NK-92 treated with Interleukin-12 subunit alpha and Interleukin-12 subunit beta, amount 100 ng/mL, for 24 hours (cell line): ENCODE results near the gene HSDL1.
"Not testable (repeated sequence)": the region's sequence is repeated elsewhere in the genome, so short reads cannot be mapped to it uniquely, and the experiment has no call there.

Experiments
- DNase-seq: peaks from one replicate; lab custom pipeline; 2025; lab: John Stamatoyannopoulos, UW

HSDL1 gene

DNA sequence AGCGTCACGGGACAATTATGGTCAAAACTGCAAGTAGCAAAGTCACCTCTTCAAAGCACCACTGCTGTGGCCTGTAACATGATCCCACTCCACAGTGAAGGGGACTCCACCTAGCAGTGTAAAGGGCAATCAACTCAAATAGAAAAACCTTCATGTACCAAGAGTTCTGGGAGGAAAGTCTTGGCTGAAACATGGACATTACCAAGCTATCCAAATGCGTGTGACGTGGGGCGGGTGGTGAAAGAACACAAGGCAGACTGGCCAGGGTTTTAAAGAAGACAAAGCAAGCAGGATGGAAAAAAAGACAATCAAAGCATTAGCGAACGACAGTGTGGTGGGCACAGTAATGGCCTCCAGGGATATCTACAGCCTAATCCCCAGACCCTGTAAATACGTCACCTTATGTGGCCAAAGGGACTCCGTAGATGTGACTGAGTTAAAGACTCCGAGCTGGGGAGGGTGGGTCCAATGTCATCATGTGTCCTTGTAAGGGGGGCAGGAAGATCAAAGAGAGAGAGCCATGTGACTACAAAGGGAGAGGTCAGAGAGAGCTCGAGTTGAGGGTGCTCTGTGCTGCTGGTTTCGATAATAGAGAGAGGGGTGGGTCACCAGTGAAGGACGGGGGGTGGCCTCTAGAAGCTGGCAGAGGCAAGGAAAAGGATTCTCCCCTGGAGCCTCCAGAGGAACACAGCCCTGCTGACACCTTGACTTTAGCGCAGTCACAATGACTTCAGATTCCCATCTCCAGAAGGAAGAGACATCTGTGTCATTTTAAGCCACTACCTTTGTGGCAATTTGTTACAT lies 6.0 kb downstream of the HSDL1 start:
- DNase-seq: no peak

DNA sequence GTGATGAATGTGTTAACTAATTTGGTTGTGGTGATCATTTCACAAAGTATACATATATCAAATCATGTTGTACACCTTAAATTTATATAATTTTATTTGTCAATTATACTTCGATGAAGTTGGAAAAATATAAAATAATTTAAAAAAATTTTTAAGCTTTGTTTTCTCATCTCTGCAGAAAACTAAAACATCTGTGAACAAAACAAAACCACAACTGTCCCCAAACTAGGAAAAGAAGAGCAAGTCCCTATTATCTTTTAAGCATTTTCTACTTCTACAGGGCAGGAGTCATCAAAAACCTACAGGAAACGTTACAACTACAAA lies 6.5 kb downstream of the HSDL1 start:
- no peak for DNase-seq

DNA sequence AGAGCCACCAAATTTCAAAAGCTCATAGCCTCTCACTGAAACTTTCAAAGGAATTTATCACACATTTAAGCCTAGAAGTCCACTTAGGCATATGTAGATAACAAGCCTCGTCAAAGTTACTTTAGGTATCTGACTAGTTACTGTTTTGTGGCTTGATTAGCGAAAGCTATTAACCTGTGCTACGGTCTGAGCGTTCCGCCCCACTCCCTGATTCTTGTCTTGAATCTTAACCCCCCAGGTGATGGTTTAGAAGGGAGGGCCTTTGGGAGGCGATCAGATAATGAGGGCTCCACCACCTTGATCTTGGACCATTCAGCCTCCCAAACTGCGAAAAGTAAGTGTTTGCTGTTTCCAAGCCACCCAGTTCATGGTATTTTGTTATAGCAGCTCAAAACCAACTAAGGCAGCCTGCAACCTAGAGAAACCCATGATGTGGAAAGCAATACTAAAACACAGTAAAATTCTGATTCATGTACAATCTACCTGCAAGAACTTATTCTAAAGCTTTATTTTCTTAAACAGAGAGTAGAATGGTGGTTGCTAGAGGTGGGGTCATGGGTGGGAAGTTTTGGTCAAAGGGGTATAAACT lies 7.1 kb downstream of the HSDL1 start:
- no peak for DNase-seq

DNA sequence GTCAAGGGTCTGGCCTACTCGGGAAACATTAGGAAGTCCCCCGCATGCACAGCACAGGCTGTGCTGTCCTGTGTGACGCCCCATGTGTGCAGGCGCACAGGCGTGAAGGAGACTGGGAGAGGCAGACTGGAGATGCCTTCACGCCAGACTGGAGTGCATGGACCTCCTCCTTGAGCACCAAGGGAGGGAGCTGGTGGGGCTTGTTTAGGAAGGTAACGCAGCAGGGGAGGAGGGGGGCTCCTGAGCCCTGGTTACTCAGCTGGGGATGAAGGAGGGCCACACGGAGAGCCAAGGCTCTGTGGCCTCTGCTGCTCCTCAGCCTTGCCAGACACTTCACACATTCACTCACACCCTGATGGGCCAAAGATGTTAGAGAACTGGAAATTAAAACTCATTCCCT lies 7.7 kb downstream of the HSDL1 start:
- DNase-seq: no peak

DNA sequence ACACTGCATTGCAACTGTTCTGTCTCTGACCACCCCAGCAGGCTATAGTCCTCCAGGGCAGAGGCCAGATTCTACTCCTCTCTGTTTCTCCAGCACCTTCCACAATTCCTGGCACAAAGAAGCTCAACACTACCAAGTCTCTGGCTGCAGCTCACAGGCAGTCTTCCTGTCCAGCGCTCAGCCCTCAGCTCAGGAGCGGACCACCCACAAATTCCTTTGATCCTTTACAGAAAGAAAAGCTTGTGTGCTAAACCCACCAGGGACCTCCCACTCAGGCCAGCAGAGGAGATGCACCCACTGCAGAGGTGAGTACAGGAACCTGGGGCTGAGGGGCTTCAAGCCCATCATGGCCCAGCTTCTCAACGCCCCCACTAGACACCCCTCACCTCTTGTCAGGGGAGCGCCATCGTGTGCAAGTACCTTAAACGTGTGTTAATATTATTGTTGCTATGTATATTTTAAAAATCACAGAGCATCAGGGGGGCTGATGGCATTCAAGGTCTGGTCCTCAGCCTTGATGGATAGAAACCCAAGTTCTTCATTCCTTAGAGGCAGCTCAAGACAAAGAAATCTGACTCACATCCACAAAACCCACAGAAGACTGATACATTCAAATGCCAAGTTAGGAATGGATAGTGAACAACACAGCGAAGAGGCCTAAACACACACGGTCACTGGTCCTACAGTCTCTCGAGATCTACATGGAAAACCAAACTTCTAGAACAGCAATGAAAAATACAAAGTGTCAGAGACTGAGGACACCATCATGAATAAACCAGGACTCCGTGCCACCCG lies 8.4 kb downstream of the HSDL1 start:
- no peak for DNase-seq

DNA sequence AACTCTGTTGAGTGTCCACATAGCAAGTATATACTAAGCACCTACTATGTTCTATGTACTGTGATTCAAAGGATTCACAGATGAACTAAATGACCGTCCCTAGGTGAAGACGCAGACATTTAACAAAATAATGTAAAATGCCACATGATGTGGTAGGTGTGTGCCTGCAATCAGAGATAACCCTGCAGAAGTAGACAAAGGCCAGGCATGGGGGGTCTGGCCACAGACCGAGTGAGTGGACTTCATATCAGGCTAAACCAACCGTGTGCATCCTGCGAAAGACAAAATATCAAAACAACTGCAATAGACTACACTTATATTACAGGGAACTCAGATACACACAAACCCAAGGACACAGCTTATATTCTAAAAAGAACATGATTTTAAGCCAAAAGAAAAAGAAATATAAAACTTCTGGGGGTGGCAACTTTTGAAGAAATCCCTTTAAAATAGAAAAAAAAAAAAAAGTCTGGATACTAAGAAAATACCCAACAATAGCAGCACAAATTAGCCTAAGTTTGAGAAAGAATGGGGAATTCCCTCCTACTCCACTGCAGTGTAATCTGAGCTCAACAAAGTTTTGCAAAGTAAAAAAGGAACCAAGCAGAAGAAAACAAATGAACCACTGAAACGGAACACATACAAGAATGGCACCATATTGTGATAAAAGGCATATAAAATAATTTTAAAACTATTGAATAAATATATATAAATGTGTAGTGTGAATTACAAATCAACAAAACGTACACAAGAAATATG lies 12.3 kb downstream of the HSDL1 start:
- no peak for DNase-seq

DNA sequence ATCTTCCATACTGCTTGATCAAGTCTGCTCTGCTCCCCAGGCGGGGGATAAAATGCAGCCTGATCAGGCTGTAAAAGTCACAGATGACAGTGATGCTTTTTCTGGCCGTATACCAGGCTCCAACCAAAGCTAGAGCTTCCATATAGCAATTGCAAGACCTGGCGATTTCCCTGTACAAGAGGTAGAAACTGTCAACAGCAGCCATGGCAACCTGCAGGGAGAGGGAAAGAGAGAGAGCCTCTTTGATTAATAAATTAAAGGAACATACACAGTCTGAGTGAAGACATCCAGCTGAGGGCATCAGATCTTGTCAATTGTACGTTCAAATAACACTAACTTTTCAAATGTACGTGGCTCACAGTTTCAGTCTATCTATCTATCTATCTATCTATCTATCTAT lies 13.9 kb downstream of the HSDL1 start:
- DNase-seq: no peak

DNA sequence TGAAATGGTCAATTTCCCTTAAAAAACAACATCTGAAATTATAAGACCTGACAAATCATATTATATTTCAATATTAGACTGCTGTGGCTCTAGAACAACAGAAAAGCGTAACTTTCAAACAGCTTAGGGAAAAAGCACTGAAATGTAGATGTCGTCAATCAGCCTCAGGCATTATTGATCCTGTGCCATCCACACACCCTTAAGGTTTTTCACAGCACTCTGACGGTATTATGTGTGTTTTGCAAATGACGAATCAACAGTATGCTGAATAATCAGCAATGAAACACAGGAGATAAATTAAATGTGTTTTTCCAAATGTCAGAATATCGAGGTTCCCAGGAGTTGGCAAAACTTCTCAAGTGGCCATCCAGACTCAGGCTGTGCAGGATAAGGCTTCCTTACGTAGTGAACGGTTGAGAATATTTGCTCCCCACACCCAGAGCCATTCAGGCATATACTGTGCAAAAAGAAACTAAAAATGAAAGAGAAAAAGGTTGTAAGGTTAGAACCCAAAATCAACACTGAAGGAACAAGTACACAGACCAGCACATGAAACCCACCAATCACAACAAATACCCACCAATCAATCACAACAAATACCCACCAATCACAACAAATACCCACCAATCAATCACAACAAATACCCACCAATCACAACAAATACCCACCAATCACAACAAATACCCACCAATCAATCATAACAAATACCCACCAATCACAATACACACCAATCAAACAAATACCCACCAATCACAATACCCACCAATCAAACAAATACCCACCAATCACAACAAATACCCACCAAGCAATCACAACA lies 20.5 kb downstream of the HSDL1 start:
- no peak for DNase-seq

DNA sequence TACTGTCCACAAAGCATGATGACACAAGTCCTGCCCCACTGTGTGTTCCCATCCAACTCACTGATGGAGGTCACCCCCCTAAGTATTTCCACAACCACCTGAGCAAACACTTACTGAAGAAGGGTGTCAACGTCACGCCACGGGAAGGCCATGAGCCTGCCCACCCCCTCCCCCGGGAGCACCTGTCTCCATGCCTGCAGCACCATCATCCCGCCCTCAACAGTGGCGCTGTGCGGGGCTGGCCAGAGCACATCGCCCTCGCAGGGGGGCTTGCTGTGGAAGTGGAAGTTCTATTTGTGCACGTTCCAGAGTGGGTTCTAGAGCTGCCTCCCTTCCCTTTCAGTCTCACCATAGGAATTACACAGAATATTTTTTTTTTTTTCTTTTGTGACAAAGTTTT lies 24.0 kb downstream of the HSDL1 start:
- DNase-seq: no peak

DNA sequence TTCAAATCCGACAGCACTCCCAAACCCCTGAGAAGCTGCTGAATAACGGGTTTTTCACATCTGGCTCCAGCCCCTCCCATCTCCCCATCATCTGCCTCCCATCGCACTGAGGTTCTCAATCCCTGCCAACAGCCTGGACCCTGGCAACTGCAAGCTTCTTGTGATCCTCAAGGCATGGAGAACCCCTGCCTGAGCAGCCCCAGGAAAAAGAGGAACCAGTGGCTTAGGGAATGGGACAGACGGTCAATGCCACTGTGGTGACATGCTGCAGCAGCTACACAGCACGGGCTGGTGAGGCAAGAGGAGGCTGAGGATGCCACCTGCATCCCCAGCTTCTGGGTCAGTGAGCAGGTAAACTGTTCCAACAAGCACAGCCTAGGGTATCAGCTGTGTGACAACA lies 25.0 kb downstream of the HSDL1 start:
- DNase-seq: no peak

DNA sequence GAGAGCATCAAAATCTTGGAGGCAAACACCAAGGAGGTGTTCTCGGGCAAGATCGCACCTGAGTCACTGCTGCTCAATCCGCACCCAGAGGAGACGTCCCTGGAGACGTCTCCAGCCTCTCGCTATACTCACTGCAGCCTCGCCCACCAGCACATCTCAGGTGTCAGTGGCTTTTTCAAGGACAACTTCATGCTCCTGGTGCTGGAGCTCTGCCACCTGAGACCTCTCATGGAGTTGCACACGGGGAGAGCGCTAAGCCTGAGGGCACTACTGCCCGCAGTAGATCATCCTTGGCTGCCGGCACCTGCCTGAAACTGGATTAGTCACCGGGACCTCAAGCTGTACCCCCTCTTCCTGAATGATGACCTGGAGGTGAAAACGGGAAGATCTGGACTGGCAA lies 25.6 kb downstream of the HSDL1 start:
- no peak for DNase-seq

DNA sequence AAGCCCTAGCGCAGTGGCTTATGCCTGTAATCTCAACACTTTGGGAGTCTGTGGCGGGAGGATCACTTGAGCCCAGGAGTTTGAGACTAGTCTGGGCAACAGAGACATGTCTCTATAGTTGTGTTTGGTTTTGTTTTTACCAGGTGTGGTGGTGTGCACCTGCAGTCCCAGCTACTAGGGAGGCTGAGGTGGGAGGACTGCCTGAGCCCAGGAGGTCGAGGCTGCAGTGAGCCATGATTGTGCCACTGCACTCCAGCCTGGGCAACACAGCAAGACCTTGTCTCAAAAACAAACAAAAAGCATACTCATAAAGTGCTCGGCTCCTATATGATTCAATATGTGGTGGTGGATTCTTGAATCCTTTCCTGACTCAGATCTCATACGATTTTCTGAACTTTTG lies 26.7 kb downstream of the HSDL1 start:
- DNase-seq: not testable (repeated sequence)

DNA sequence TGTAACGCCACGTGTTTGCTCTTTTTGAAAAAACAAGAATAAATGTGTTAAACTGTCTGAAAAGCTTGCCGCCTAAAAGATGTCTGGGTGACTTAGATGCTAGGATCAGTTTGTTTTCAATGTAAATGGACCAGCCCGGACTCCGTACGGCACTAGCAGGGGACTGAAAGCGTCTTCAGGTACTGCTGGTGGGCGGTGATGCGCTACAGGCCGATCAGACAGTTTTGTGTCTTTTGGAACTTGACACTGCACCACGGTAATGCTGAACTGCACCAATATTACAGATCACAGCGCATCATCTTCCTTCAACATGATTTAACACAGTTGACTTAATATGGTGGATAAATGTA lies 27.5 kb downstream of the HSDL1 start:
- DNase-seq: no peak

DNA sequence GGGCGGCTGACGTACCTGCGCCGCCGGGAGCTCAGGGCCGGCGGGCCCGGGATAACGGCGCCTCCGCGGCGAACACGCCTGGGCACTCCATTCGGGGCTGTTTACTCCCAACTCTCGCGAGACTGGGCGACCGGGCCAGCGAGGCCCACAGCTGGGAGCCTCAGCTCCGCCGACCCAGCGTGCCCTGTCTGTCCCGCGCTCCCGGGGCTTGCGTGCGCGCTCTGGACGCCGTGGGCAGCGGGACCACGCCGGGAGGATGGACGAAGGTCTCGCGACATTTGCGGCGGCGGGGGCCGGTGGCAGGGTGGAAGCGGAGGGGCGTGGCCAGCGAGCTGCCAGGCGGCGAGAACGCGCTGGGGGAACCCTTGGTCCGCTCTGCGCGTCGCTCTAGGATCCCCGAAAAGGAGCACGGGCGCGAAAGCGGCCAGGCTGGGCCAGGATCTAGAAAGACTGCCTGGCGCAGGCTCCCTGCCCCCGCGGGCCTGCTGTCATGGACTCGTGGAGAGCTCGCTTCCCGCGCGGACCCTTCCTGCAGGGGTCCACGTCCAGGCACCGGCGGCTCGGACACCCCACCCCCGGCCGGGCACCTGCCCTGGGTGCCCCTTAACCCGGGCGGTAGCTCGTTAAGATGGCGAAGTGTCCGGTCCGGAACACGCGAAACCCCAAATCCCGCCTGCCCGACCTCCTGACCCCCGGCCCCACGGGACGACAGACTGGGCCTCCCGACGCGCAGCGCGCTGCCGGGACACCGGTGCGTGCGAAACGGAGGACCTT lies 28.1 kb downstream of the HSDL1 start, which contains the start of gene MBTPS1:
MBTPS1 (minus strand) TSS at position 223 of the 774 bp plus-strand sequence. CDS start 15,159 bp downstream, outside the sequence.
- peak; percentile 87 for DNase-seq

DNA sequence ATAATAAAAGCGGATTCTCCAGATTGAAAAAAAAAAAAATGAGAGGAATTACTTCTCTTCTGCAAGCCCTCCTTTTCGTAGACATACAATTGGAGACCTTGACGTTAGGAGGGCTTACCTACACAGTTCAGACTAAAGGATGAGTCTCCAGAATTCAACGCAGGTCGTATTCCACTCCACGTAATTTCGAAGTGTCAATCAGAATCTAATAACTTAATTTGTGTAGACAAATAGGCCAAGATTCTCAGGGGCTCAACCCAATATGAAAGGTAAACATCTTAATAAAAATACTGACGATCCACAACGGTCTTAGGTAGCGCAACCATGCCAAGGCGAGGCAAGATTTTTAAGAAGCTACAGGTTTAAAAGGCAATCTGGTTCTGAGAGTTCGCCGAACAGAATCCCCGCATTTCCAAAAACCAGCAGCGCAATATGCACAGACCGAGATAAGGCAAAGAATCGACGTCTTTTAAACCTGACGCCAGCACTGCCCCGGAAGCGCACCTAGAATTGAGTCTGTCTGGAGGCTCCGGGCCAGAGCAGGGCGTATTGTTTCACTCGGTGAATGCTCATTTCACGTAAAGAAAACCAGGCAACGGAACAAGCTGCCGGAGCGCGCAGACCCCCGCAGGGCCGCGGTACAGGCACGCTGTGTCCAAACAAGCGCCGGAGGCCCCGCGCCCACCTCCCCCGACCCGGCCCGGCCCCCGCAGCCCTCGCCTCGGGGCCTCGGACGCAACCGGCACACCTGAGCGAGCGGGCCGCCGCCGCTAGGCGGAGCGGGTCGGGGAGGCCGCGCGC lies 28.9 kb downstream of the HSDL1 start:
- DNase-seq: peak; percentile 54

DNA sequence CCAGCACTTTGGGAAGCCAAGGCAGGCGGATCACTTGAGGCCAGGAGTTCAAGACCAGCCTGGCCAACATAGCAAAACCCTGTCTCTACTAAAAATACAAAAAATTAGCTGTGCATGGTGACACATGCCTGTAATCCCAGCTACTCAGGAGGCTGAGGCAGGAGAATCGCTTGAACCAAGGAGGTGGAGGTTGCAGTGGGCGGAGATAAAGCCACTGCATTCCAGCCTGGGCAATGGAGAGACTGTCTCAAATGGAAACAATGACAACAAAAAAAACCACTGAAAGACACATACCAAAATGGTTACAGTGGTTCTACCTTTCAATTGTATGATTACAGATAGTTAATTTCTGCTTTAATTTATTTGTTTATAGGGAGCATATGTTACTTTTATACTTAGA lies 33.0 kb downstream of the HSDL1 start:
- not testable (repeated sequence) for DNase-seq

DNA sequence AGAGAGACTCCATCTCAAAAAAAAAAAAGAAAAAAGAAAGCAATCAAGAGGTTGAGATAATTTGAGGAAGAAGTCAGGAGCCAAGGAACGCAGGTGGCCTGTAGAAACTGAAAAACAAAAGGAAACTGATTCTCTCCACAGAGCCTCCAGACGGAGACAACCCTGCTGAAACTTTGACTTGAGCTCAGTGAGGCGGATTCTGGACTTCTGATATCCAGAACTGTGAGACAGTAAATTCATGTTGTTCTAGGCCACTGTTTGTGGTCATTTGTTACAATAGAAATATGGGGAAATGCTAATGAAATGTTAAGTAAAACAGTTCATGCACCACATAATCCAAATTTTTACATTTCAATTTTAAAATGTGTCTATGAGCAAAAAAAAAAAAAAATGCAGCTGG lies 33.5 kb downstream of the HSDL1 start:
- no peak for DNase-seq

DNA sequence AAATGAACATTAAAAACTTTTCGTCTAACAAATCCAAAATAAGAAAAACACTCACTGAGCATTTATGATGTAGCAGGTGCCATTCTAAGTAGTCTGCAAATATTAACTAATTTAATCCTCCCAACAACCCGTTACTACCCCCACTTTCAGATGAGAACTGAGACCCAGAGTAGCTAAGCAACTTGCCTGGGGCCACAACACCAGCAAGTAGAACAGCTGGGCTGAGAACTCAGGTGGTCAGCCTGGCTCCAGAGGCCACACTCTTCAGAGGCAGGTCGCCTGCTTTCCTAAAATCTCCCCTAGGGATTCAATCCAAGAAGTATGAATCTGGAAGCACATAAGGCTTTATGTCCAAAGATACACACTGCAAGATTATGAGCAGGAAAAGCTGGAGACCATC lies 34.5 kb downstream of the HSDL1 start:
- DNase-seq: no peak

DNA sequence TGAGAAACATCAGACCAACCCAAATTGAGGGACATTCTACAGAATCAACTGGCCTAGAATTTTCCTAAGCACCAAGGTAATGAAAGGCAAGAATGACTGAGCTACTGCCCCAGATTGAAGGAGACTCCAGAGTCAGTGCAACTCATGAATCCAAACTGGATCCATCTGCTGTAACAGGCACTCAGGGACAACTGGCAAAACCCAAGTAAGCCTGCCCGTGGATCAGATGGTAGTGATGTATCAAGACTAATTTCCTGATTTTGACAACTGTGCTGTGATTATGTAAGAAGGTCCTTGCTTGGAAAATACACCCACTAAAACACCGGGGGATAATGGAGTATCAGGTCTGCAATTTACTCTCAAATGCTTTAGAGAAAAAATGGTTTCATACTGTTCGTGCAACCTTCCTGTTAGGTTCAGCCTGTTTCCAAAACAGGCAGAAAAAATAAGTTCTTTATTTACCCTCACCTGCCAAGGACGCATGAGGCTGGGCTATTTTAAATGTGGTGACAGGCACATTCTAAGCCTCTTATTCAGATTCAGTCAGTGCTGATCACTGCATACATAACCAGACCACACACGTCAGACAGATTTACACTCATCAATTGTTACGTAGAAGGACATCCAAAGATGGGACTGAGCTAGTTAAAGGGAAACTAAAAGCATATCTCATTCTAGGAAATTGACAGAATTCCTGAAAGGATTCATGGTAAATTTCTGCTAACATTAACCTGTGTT lies 35.2 kb downstream of the HSDL1 start:
- no peak for DNase-seq
